AG10803 (cell line): ENCODE results near the gene HS3ST4.
"Not testable (repeated sequence)": the region's sequence is repeated elsewhere in the genome, so short reads cannot be mapped to it uniquely, and the experiment has no call there.

Source experiments
- DNase-seq: peaks from one replicate; pipeline ENCODE4 v3.0.0; 2010; ENCODE audit warnings: low read depth
- H3K4me3 ChIP-seq: 2 replicates; pipeline ENCODE4 v1.5.1; 2011; ENCODE audit warnings: mild to moderate bottlenecking, low read length, control low read depth
- CTCF ChIP-seq: conservative IDR thresholded peaks from 2 replicates; pipeline ENCODE4 v1.5.1; 2011; ENCODE audit warnings: mild to moderate bottlenecking, low read length, control low read depth, inconsistent platforms

HS3ST4 gene

GRCh38 chr16:26071101-26071866, 379.5 kb downstream of the HS3ST4 start:
- DNase-seq, result no peak
- no peak overlapping the region for H3K4me3 ChIP-seq
- no peak for TF ChIP-seq CTCF

- no peak for TF ChIP-seq CTCF
- no peak overlapping the region for H3K4me3 ChIP-seq
- no peak for DNase-seq
Measured at GRCh38 chr16:26078716-26079355, 387.1 kb downstream of the HS3ST4 start.

- TF ChIP-seq CTCF, result no peak
- no peak for DNase-seq
Measured at GRCh38 chr16:26087091-26087490, 395.3 kb downstream of the HS3ST4 start.

GRCh38 chr16:26091511-26091910, 399.8 kb downstream of the HS3ST4 start:
- DNase-seq, result no peak
- H3K4me3 ChIP-seq, result no peak overlapping the region
- TF ChIP-seq CTCF, result no peak

More at GRCh38 chr16:26087091-26087490, 395.3 kb downstream of the HS3ST4 start:
- no peak overlapping the region for H3K4me3 ChIP-seq

- DNase-seq, H3K4me3 ChIP-seq: not testable (repeated sequence)
Measured at GRCh38 chr16:26098206-26098605, 406.4 kb downstream of the HS3ST4 start.

GRCh38 chr16:26102369-26102768, 410.6 kb downstream of the HS3ST4 start:
- no peak overlapping the region for H3K4me3 ChIP-seq
- no peak for TF ChIP-seq CTCF
- no peak for DNase-seq

GRCh38 chr16:26108836-26109505, 417.2 kb downstream of the HS3ST4 start:
- H3K4me3 ChIP-seq, result no peak overlapping the region
- DNase-seq, result no peak
- TF ChIP-seq CTCF, result no peak
